Activated naive CD4-positive, alpha-beta T cell treated with anti-CD3 and anti-CD28 coated beads, Interleukin-2, amount 50 U/mL, for 16 hours (primary cell): ENCODE results near the gene RPE.

Experiments
- DNase-seq: peaks from one replicate; pipeline ENCODE4 v3.0.0-alpha.2; 2020

Gene RPE

GRCh38 chr2:210003359-210003758 is 921 bp downstream of the RPE start:
- DNase-seq, result no peak

- DNase-seq, result no peak
These were observed 2.4 kb downstream of the RPE start for GRCh38 chr2:210004881-210005280.

- no peak for DNase-seq
These were observed 5.5 kb downstream of the RPE start for GRCh38 chr2:210007895-210008294.

- no peak for DNase-seq
These were observed 6.7 kb downstream of the RPE start for GRCh38 chr2:210009126-210009525.

- DNase-seq, result no peak
These were observed 7.5 kb downstream of the RPE start for GRCh38 chr2:210009896-210010295.

- DNase-seq, result no peak
These were observed 17.7 kb downstream of the RPE start for GRCh38 chr2:210020138-210020537.

GRCh38 chr2:210022824-210023223 is 20.4 kb downstream of the RPE start:
- no peak for DNase-seq

- DNase-seq, result no peak
These were observed 25.2 kb downstream of the RPE start for GRCh38 chr2:210027608-210028007.

GRCh38 chr2:210028178-210028577 is 25.7 kb downstream of the RPE start:
- no peak for DNase-seq

- no peak for DNase-seq
These were observed 31.7 kb downstream of the RPE start for GRCh38 chr2:210034087-210034683.

GRCh38 chr2:210035679-210036078 is 33.2 kb downstream of the RPE start:
- no peak for DNase-seq

- no peak for DNase-seq
These were observed 35.6 kb downstream of the RPE start for GRCh38 chr2:210038078-210038477.

- no peak for DNase-seq
These were observed 44.5 kb downstream of the RPE start for GRCh38 chr2:210046851-210047500.

- no peak for DNase-seq
These were observed 47.4 kb downstream of the RPE start for GRCh38 chr2:210049831-210050230.

GRCh38 chr2:210050885-210051284 is 48.4 kb downstream of the RPE start:
- no peak for DNase-seq

- DNase-seq, result no peak
These were observed 52.3 kb downstream of the RPE start for GRCh38 chr2:210054696-210055095.

GRCh38 chr2:210055825-210056224 is 53.4 kb downstream of the RPE start:
- no peak for DNase-seq

GRCh38 chr2:210063306-210063705 is 60.9 kb downstream of the RPE start:
- no peak for DNase-seq
